Esophagus muscularis mucosa (tissue), 4 donors: ENCODE measurements around the gene PKP2. TPM values are rescaled to one million over a fixed set of nuclear protein-coding genes. Genes with fewer than 3 reads are reported as not detected.

ENCODE experiments used
- DNase-seq: peaks from one replicate; pipeline ENCODE4 v3.0.0-alpha.2; 2017; ENCODE audit errors: extremely low spot score
- H3K27ac ChIP-seq, 4 donors: fragments of 200-600 bp; sonication (generic); replicated peaks in 1 of 4; 1 replicate in 3 of 4; 2 replicates in 1 of 4; pipeline ENCODE4 v1.5.1; 2016 to 2019; ENCODE audit warnings: mild to moderate bottlenecking in 1 of 4
- H3K27me3 ChIP-seq, 4 donors: fragments of 200-600 bp; sonication (generic); one replicate each; pipeline versions ENCODE4 v1.5.1 to v1.6.0; 2016 to 2019
- H3K36me3 ChIP-seq, 4 donors: fragments of 200-600 bp; sonication (generic); one replicate each; pipeline ENCODE4 v1.5.1; 2016 to 2019
- H3K4me1 ChIP-seq, 4 donors: fragments of 200-600 bp; sonication (generic); one replicate each; pipeline ENCODE4 v1.5.1; 2016 to 2019
- H3K4me3 ChIP-seq, 4 donors: fragments of 200-600 bp; sonication (generic); 1 replicate in 2 of 4; 2 replicates in 2 of 4; pipeline ENCODE4 v1.5.1; 2016 to 2019; ENCODE audit warnings: mild to moderate bottlenecking in 4 of 4, moderate library complexity in 1 of 4
- H3K9me3 ChIP-seq, 4 donors: fragments of 200-600 bp; sonication (generic); 1 replicate in 3 of 4; 2 replicates in 1 of 4; pipeline ENCODE4 v1.5.1; 2016 to 2019
- EP300 ChIP-seq: sonication (generic); formaldehyde crosslinking; IDR thresholded peaks from one replicate; pipeline ENCODE4 v1.6.1; 2017; ENCODE audit warnings: antibody characterized with exemption
- POLR2A ChIP-seq: fragments of 450-650 bp; IDR thresholded peaks from one replicate; pipeline ENCODE4 v1.6.1; 2017; ENCODE audit warnings: antibody characterized with exemption, moderate library complexity, mild to moderate bottlenecking, low read depth
- POLR2AphosphoS5 ChIP-seq, 2 donors: sonication (generic); formaldehyde crosslinking; IDR thresholded peaks; one replicate each; pipeline ENCODE4 v1.6.1; 2017; ENCODE audit warnings: antibody characterized with exemption in 2 of 2
- WGBS: methylation state at CpG from one replicate; pipeline ENCODE4 v1.1.5; 2018; 5-methylcytosine and 5-hydroxymethylcytosine counted together
- intact Hi-C: fragments of 100-400 bp; cut with DNase I; formaldehyde crosslinking; loops from one replicate; pipeline ENCODE4 v1.15.1; 2023
- total RNA-seq, 4 donors: library from RNA; depleted of rRNA; stranded (reverse); fragments of >200 nt; gene quantifications; one replicate each; pipeline versions ENCODE4 v1.1.0 to v1.2.1, GENCODE V29; 2016
- TF ChIP-seq, protein P1 (sequence below), 3 experiments: fragments of 200-600 bp in 2 of 3; fragments of 450-650 bp in 1 of 3; sonication (generic) in 2 of 3; IDR thresholded peaks; one replicate each; pipeline ENCODE4 v1.5.1; 2017 to 2019; ENCODE audit warnings: antibody characterized with exemption in 3 of 3, mild to moderate bottlenecking in 2 of 3, moderate library complexity in 1 of 3

The PKP2 gene
- total RNA-seq, 4 donors from 2014 or later, result 1.2 to 1.5 (median 1.3) TPM

DNA sequence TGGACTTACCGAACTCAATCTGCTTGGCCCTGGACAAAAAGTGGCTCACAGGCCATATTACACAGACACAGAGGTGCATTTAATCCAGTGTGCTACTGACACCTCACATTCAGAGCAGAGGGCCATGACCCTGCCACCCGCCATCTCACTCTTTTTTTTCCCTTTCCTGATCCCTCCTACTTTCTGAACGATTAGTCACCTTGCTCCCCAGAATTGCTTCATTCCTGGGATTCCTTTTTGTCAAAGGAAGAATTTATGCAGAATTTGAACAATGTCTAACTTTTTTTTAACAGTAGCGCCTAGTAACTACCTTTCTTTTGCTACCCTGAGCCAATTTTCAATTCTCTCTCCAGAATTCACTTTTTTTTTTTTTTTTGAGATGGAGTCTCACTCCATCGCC, 4.6 kb downstream of the PKP2 start:
- TF ChIP-seq EP300 (no peak), POLR2A (no peak), POLR2AphosphoS5 (IDR thresholded peaks at IDR 0.05) (no peak)
- TF ChIP-seq, protein P1, sequence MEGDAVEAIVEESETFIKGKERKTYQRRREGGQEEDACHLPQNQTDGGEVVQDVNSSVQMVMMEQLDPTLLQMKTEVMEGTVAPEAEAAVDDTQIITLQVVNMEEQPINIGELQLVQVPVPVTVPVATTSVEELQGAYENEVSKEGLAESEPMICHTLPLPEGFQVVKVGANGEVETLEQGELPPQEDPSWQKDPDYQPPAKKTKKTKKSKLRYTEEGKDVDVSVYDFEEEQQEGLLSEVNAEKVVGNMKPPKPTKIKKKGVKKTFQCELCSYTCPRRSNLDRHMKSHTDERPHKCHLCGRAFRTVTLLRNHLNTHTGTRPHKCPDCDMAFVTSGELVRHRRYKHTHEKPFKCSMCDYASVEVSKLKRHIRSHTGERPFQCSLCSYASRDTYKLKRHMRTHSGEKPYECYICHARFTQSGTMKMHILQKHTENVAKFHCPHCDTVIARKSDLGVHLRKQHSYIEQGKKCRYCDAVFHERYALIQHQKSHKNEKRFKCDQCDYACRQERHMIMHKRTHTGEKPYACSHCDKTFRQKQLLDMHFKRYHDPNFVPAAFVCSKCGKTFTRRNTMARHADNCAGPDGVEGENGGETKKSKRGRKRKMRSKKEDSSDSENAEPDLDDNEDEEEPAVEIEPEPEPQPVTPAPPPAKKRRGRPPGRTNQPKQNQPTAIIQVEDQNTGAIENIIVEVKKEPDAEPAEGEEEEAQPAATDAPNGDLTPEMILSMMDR (IDR thresholded peaks at IDR 0.05), result no peak
- 75% methylated on average over 5 of the region's 5 CpGs for WGBS

DNA sequence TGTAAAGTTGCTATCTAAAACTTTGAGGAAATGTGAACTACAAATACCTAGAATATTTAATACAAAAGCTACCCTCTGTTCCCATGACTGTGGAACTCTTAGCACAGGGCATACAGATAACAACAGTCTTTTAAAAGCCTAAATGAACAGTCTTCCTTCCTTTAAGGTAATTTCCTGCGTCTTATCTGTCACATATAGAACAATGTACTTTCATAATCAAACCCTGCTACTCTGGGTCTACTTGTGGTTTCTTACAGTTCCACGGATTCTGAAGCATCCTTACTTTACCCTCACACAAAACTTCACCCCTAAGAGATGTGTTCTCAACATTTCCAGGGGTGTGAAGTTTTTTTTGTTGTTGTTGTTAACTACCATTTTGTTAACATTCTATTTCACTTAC, 5.1 kb downstream of the PKP2 start:
- intact Hi-C loops, result no loop called here
- DNase-seq, result no peak
- TF ChIP-seq EP300, result no peak
- no peak for TF ChIP-seq POLR2AphosphoS5 (IDR thresholded peaks at IDR 0.05)
- TF ChIP-seq POLR2A, result no peak
- TF ChIP-seq, protein P1 (IDR thresholded peaks at IDR 0.05), result no peak
- WGBS, result 54% methylated on average over 2 of the region's 2 CpGs
- peaks cover 9 to 13% (median 11%) of the 10 kb centered on the region in 4 donors for H3K4me1 ChIP-seq
- no peaks in the 10 kb centered on the region for H3K36me3 ChIP-seq
- H3K9me3 ChIP-seq, result no peaks in the 10 kb centered on the region
- H3K27ac ChIP-seq, result no peak overlapping the region
- H3K4me3 ChIP-seq, result no peak overlapping the region
- H3K27me3 ChIP-seq, result peaks cover 0 to 44% (median 19%) of the 10 kb centered on the region in 4 donors

More for the DNA sequence above, 4.6 kb downstream of the PKP2 start:
- Histone ChIP-seq H3K9me3 (no peaks in the 10 kb centered on the region), H3K27me3 (peaks cover 0 to 48% (median 20%) of the 10 kb centered on the region in 4 donors), H3K4me3 (no peak overlapping the region), H3K27ac (no peak overlapping the region), H3K4me1 (peaks cover 9 to 17% (median 15%) of the 10 kb centered on the region in 4 donors), H3K36me3 (no peaks in the 10 kb centered on the region)
- intact Hi-C loops, result no loop called here
- no peak for DNase-seq

DNA sequence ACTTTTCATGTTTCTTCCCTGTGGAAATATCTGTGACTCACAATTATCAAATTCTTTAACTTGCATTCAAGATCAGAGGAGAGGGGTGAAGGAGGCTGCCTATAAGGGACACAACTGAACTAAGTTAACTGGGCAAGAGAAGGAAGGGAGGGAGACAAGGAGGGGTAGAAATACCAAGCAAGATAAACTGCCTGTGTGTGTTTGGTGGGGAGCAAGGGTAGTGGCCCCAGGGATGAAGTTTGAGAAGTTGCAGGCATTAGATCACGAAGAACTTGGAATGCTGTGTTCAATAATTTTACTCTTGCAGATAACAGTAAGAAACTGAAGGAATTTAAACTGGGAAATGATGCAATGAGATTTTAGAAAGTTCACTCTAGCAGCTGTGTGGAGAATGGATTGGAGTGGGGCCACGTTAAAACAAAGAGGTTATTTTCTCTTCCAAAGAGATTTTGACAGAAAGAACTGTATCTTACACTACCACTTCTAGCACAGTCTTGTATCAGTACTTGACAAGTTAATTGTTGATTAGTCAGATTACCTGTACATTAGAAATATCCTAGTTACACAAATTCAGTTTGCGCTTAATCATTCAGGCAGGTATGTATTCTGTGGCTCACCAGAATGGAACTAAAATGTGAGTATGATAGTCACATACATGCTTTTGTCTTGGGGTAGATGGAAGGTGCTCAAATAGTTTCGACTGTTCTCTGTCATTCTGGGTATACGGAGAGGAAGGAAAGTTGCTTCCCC, 7.4 kb downstream of the PKP2 start:
- Histone ChIP-seq H3K27ac (no peak overlapping the region), H3K4me1 (no peaks in the 10 kb centered on the region), H3K4me3 (no peak overlapping the region), H3K9me3 (no peaks in the 10 kb centered on the region), H3K27me3 (peaks cover 0 to 23% (median 0%) of the 10 kb centered on the region in 4 donors), H3K36me3 (peaks cover 0 to 4% (median 0%) of the 10 kb centered on the region in 4 donors)
- DNase-seq, result no peak
- intact Hi-C loops, result no loop called here
- 68% methylated on average over 5 of the region's 5 CpGs for WGBS
- TF ChIP-seq, protein P1 (IDR thresholded peaks at IDR 0.05), result no peak
- no peak for TF ChIP-seq POLR2AphosphoS5 (IDR thresholded peaks at IDR 0.05)

DNA sequence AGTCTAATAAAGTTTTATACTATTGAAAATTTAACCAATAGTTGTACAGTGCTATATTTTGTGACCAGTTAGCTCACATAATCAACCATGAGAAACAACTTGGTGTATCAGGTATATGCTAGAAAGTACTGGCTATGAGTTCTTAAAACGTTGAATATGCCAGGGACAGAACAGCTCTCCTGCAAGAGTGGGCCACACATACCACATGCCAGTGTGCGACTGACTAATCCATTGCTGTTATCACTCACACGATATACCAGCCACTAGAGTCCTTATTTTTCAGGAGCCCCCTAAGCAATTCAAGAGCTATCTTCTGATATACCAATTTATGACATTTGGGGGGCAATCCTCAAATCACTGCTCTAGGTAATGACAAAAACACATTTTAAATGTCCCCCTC, 9.5 kb downstream of the PKP2 start:
- 91% methylated on average over 3 of the region's 3 CpGs for whole genome bisulfite sequencing
- peaks cover 0 to 4% (median 0%) of the 10 kb centered on the region in 4 donors for H3K36me3 ChIP-seq
- no peaks in the 10 kb centered on the region for H3K4me1 ChIP-seq
- H3K27ac ChIP-seq, result no peak overlapping the region
- TF ChIP-seq POLR2A (no peak), POLR2AphosphoS5 (IDR thresholded peaks at IDR 0.05) (no peak), EP300 (no peak)
- TF ChIP-seq, protein P1 (IDR thresholded peaks at IDR 0.05), result no peak
- no peak for DNase-seq
- H3K4me3 ChIP-seq, result no peak overlapping the region
- peaks cover 0 to 2% (median 0%) of the 10 kb centered on the region in 4 donors for H3K27me3 ChIP-seq
- intact Hi-C loops, result no loop called here
- no peaks in the 10 kb centered on the region for H3K9me3 ChIP-seq
